CD4-positive, alpha-beta T cell (primary cell): Measurements from ENCODE around the gene GPX2. TPM values are rescaled to one million over a fixed set of nuclear protein-coding genes. Genes with fewer than 3 reads are reported as not detected.

Experiments used
- ATAC-seq: fragments of 200-7000 bp; cut with Tn5 transposase; one replicate; pipeline ENCODE4 v1.10.0; 2022; ENCODE audit warnings: mild to moderate bottlenecking; ENCODE audit not compliant: poor library complexity
- CTCF ChIA-PET: fragments of 350-600 bp; sonication (Branson Sonifier 250); formaldehyde crosslinking; loops from one replicate; lab custom pipeline; 2021; ENCODE audit warnings: antibody characterized with exemption, inconsistent platforms; lab: Charles Lee
- POLR2A ChIA-PET: fragments of 350-600 bp; sonication (Branson Sonifier 250); formaldehyde crosslinking; loops from one replicate; lab custom pipeline; 2021; ENCODE audit warnings: antibody characterized with exemption, inconsistent platforms; lab: Charles Lee
- DNase-seq, 14 experiments: peaks; one replicate each; pipeline ENCODE4 v3.0.0-alpha.2; 2013 to 2020; ENCODE audit warnings: mixed read lengths in 2 of 14
- H3K27ac ChIP-seq, 2 donors: one replicate each; pipeline versions ENCODE4 v1.5.1 to v1.7.0; 2013; ENCODE audit warnings: low read length in 2 of 2, low read depth in 1 of 2, mild to moderate bottlenecking in 1 of 2
- H3K27me3 ChIP-seq, 2 experiments: 1 replicate in 1 of 2; 2 replicates in 1 of 2; pipeline versions ENCODE4 v1.6.1 to v1.7.0; 2013; ENCODE audit warnings: low read length in 2 of 2, control low read depth in 1 of 2, mild to moderate bottlenecking in 1 of 2, moderate library complexity in 1 of 2; ENCODE audit not compliant: insufficient read depth in 2 of 2, control insufficient read depth in 1 of 2
- H3K36me3 ChIP-seq: one replicate; pipeline ENCODE4 v1.6.1; 2013; ENCODE audit warnings: low read length, control low read depth; ENCODE audit not compliant: insufficient read depth
- H3K4me1 ChIP-seq: one replicate; pipeline ENCODE4 v1.6.1; 2013; ENCODE audit warnings: low read length, control low read depth; ENCODE audit not compliant: insufficient read depth
- H3K4me3 ChIP-seq: one replicate; pipeline ENCODE4 v1.5.1; 2013; ENCODE audit warnings: mild to moderate bottlenecking, low read length, moderate library complexity
- H3K9me3 ChIP-seq, 2 experiments: 1 replicate in 1 of 2; 2 replicates in 1 of 2; pipeline versions ENCODE4 v1.6.1 to v1.7.0; 2013; ENCODE audit warnings: low read length in 2 of 2, mild to moderate bottlenecking in 2 of 2, control low read depth in 1 of 2, moderate library complexity in 1 of 2; ENCODE audit not compliant: control insufficient read depth in 1 of 2, insufficient read depth in 1 of 2
- H3K27ac Mint-ChIP-seq: one replicate; pipeline ENCODE4 v1.8.0; 2020; ENCODE audit warnings: mixed read lengths
- H3K27me3 Mint-ChIP-seq: one replicate; pipeline ENCODE4 v1.8.0; 2021; ENCODE audit warnings: mixed read lengths
- H3K36me3 Mint-ChIP-seq: one replicate; pipeline ENCODE4 v1.8.0; 2021; ENCODE audit warnings: low read depth, mixed read lengths
- H3K4me1 Mint-ChIP-seq: one replicate; pipeline ENCODE4 v1.8.0; 2021; ENCODE audit warnings: low read depth, mixed read lengths
- H3K4me3 Mint-ChIP-seq: one replicate; pipeline ENCODE4 v1.8.0; 2020; ENCODE audit warnings: mild to moderate bottlenecking, mixed read lengths
- H3K9me3 Mint-ChIP-seq: one replicate; pipeline ENCODE4 v1.8.0; 2020; ENCODE audit warnings: mixed read lengths
- intact Hi-C, 2 experiments: fragments of 100-400 bp; cut with DNase I in 1 of 2; cut with micrococcal nuclease in 1 of 2; formaldehyde crosslinking; loops; one replicate each; pipeline versions ENCODE4 v1.15.1 to v1.9.0; 2023 to 2025; cut with DNase I, micrococcal nuclease
- total RNA-seq, 174 experiments: library from RNA in 2 of 174; stranded (reverse) in 2 of 174; gene quantifications; one replicate each; pipeline ENCODE4 v1.2.3 and lab custom pipeline; 2021 to 2026
- TF ChIP-seq, protein P1 (sequence below): fragments of 200-600 bp; IDR thresholded peaks from one replicate; pipeline ENCODE4 v1.8.0; 2022; ENCODE audit warnings: antibody characterized with exemption, mild to moderate bottlenecking

The GPX2 gene
- total RNA-seq, 2 experiments from 2014 or later: not detected

- TF ChIP-seq, protein P1, sequence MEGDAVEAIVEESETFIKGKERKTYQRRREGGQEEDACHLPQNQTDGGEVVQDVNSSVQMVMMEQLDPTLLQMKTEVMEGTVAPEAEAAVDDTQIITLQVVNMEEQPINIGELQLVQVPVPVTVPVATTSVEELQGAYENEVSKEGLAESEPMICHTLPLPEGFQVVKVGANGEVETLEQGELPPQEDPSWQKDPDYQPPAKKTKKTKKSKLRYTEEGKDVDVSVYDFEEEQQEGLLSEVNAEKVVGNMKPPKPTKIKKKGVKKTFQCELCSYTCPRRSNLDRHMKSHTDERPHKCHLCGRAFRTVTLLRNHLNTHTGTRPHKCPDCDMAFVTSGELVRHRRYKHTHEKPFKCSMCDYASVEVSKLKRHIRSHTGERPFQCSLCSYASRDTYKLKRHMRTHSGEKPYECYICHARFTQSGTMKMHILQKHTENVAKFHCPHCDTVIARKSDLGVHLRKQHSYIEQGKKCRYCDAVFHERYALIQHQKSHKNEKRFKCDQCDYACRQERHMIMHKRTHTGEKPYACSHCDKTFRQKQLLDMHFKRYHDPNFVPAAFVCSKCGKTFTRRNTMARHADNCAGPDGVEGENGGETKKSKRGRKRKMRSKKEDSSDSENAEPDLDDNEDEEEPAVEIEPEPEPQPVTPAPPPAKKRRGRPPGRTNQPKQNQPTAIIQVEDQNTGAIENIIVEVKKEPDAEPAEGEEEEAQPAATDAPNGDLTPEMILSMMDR: no peak
- H3K36me3 Mint-ChIP-seq: peaks cover 70% of the 10 kb centered on the region
- Histone ChIP-seq H3K4me3 (peak overlapping the region; percentile 9), H3K4me1 (peaks cover 41% of the 10 kb centered on the region), H3K9me3 (no peaks in the 10 kb centered on the region), H3K27ac (peak overlapping the region; percentile 61 to 71), H3K36me3 (peaks cover 77% of the 10 kb centered on the region), H3K27me3 (no peaks in the 10 kb centered on the region)
- H3K9me3 Mint-ChIP-seq: no peaks in the 10 kb centered on the region
- intact Hi-C loops: loop anchor here (1.0 to 5.0 kb wide), 3 partner anchors 14 to 54 kb away; partner anchors contain the start of gene CHURC1 (in 2 of the 2)
- DNase-seq: peak in 3 of 14 experiments; percentile 56 to 80 (median 59)
- no peak overlapping the region for H3K27ac Mint-ChIP-seq
- no peak overlapping the region for H3K4me3 Mint-ChIP-seq
- H3K4me1 Mint-ChIP-seq: peaks cover 21% of the 10 kb centered on the region
- ChIA-PET CTCF (interaction anchor here (0.7 kb wide), 1 partner anchor 10 kb away, joined by 3 read pairs; no protein-coding TSS in a partner anchor), POLR2A (interaction anchor here (0.7 to 7.0 kb wide), 6 partner anchors 12 to 590 kb away, joined by 3 to 132 read pairs (median 4); partner anchors contain the start of genes CHURC1, FNTB and GPX2)
- peak; percentile 80 for ATAC-seq
- H3K27me3 Mint-ChIP-seq: no peaks in the 10 kb centered on the region
Measured at GRCh38 chr14:64928239-64929013, 14.1 kb downstream of the GPX2 start.

DNA sequence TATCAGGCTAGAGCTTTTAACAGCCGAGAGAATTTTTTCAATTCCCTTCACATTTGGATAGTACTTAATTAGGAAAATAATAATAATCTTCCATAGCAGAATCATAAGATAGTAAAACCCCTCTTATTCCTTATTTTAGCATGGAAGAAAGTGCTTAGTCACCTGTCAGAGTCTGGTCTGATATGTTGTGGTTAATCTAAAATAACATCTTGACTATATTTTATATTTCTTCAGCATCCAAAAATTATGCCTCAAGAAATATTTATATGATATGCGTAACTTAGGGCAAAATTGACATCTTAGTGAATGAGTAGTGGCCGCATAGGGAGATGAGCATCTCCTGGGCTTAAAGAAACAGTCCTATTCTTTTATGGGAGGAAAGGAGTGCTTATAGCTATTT, 15.5 kb downstream of the GPX2 start:
- Mint-ChIP-seq H3K27ac (no peak overlapping the region), H3K36me3 (peaks cover 59% of the 10 kb centered on the region), H3K9me3 (no peaks in the 10 kb centered on the region), H3K27me3 (no peaks in the 10 kb centered on the region), H3K4me3 (no peak overlapping the region), H3K4me1 (peaks cover 27% of the 10 kb centered on the region)
- H3K9me3 ChIP-seq: no peaks in the 10 kb centered on the region
- ChIA-PET POLR2A (interaction anchor here (0.5 to 7.0 kb wide), 4 partner anchors 9 to 601 kb away, joined by 3 to 132 read pairs (median 4); partner anchors contain the start of genes CHURC1 and FNTB), CTCF (interaction anchor here (1.2 to 1.7 kb wide), 2 partner anchors 60 to 386 kb away, joined by 3 to 4 read pairs; partner anchors contain the start of genes FNTB and HSPA2)
- H3K27ac ChIP-seq: peak overlapping the region in 1 of 2 donors; percentile 5
- intact Hi-C loops: loop anchor here in 1 of 2 experiments (5.0 kb wide), 1 partner anchor 55 kb away; no protein-coding TSS in a partner anchor
- DNase-seq: no peak
- H3K36me3 ChIP-seq: peaks cover 63% of the 10 kb centered on the region
- no peak for ATAC-seq
- H3K4me1 ChIP-seq: peaks cover 41% of the 10 kb centered on the region
- H3K4me3 ChIP-seq: no peak overlapping the region
- TF ChIP-seq, protein P1: no peak
- H3K27me3 ChIP-seq: no peaks in the 10 kb centered on the region

DNA sequence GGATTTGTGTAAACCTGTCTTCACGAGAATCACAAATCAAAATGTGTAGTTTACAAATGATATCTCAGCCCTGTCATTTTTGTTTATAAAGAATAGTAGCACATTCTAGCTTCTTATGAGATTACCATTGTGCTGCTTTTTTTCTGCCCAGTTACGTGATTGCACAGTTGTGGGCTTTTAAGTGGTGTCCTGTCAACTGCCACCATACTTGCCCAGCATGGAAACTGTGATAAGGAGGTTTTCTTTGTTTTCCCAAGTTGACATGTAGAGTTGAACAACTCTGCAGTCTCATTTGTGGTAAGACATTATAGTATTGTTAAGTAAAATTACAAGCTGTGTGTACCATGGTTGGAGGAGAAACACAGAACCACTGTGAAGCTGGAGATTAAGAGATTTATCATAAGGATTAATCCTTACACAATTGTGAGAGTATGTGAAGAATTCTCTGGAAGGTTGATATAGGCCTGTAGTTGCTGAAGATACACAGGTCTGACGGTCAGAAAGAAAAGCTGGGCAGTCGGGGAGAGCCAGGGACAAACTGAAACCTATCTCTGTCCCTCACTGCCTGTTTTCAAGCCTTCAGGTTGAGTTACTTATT, 16.0 kb downstream of the GPX2 start:
- Histone ChIP-seq H3K27ac (peak overlapping the region in 1 of 2 donors; percentile 5), H3K27me3 (no peaks in the 10 kb centered on the region), H3K36me3 (peaks cover 62% of the 10 kb centered on the region), H3K4me1 (peaks cover 41% of the 10 kb centered on the region), H3K4me3 (no peak overlapping the region), H3K9me3 (no peaks in the 10 kb centered on the region)
- intact Hi-C loops: loop anchor here in 1 of 2 experiments (5.0 kb wide), 1 partner anchor 56 kb away; no protein-coding TSS in a partner anchor
- H3K27ac Mint-ChIP-seq: no peak overlapping the region
- H3K4me1 Mint-ChIP-seq: peaks cover 30% of the 10 kb centered on the region
- H3K4me3 Mint-ChIP-seq: peak overlapping the region; percentile 39
- TF ChIP-seq, protein P1: no peak
- H3K36me3 Mint-ChIP-seq: peaks cover 59% of the 10 kb centered on the region
- ATAC-seq (no peak), DNase-seq (no peak)
- ChIA-PET POLR2A (interaction anchor here (0.5 to 7.0 kb wide), 4 partner anchors 9 to 601 kb away, joined by 3 to 132 read pairs (median 3); partner anchors contain the start of genes CHURC1 and FNTB), CTCF (interaction anchor here (0.7 to 1.7 kb wide), 3 partner anchors 10 to 386 kb away, joined by 3 to 4 read pairs (median 3); partner anchors contain the start of genes FNTB and HSPA2)
- no peaks in the 10 kb centered on the region for H3K9me3 Mint-ChIP-seq
- H3K27me3 Mint-ChIP-seq: no peaks in the 10 kb centered on the region
